SK-N-SH treated with all-trans-retinoic acid at 6 μM for 48 hours (cell line): ENCODE data around the gene SHISA8.

ENCODE experiments used
- ATAC-seq: fragments of 200-7000 bp; cut with Tn5 transposase; 3 replicates; pipeline ENCODE4 v1.9.1; 2020; ENCODE audit warnings: mild to moderate bottlenecking, moderate library complexity
- ARNTL ChIP-seq: fragments of 450-650 bp; formaldehyde crosslinking; IDR thresholded peaks from 2 replicates; pipeline ENCODE4 v1.5.0; 2020; ENCODE audit warnings: low read depth, mild to moderate bottlenecking, moderate library complexity, borderline replicate concordance
- BACH2 ChIP-seq: fragments of 250-450 bp; sonication (Bioruptor Pico); IDR thresholded peaks from 2 replicates; pipeline ENCODE4 v1.9.0; 2021; ENCODE audit warnings: mild to moderate bottlenecking, borderline replicate concordance
- CSDC2 ChIP-seq: fragments of 250-450 bp; sonication (Bioruptor Pico); IDR thresholded peaks from 2 replicates; pipeline ENCODE4 v1.5.0; 2020; ENCODE audit warnings: mild to moderate bottlenecking, moderate library complexity
- CSRNP3 ChIP-seq: fragments of 250-450 bp; sonication (Bioruptor Pico); IDR thresholded peaks from 2 replicates; pipeline ENCODE4 v1.5.1; 2021; ENCODE audit warnings: mild to moderate bottlenecking, moderate library complexity
- ESRRG ChIP-seq: fragments of 250-450 bp; sonication (Bioruptor Pico); IDR thresholded peaks from 2 replicates; pipeline ENCODE4 v1.6.1; 2021; ENCODE audit warnings: mild to moderate bottlenecking
- ISL1 ChIP-seq: fragments of 250-450 bp; sonication (Bioruptor Pico); IDR thresholded peaks from 2 replicates; pipeline ENCODE4 v2.1.2; 2022; ENCODE audit warnings: mild to moderate bottlenecking, moderate library complexity
- OSR1 ChIP-seq: fragments of 250-450 bp; sonication (Bioruptor Pico); IDR thresholded peaks from 2 replicates; pipeline ENCODE4 v1.8.0; 2022; ENCODE audit warnings: moderate library complexity, mild to moderate bottlenecking, inconsistent platforms
- PATZ1 ChIP-seq: fragments of 250-450 bp; sonication (Bioruptor Pico); IDR thresholded peaks from 2 replicates; pipeline ENCODE4 v1.8.0; 2020; ENCODE audit warnings: mild to moderate bottlenecking, moderate library complexity, borderline replicate concordance
- POU6F1 ChIP-seq: fragments of 250-450 bp; sonication (Bioruptor Pico); IDR thresholded peaks from 2 replicates; pipeline ENCODE4 v1.8.0; 2021; ENCODE audit warnings: low read depth, mild to moderate bottlenecking, moderate library complexity, borderline replicate concordance
- PPARA ChIP-seq: fragments of 250-450 bp; sonication (Bioruptor Pico); IDR thresholded peaks from 2 replicates; pipeline ENCODE4 v1.5.0; 2020; ENCODE audit warnings: mild to moderate bottlenecking, borderline replicate concordance
- SNAI2 ChIP-seq: fragments of 250-450 bp; sonication (Bioruptor Pico); IDR thresholded peaks from 2 replicates; pipeline ENCODE4 v1.5.0; 2020; ENCODE audit warnings: mild to moderate bottlenecking, moderate library complexity
- TCF4 ChIP-seq: fragments of 250-450 bp; sonication (Bioruptor Pico); IDR thresholded peaks from 2 replicates; pipeline ENCODE4 v1.8.0; 2021; ENCODE audit warnings: mild to moderate bottlenecking, moderate library complexity, borderline replicate concordance
- ZC3H10 ChIP-seq: fragments of 250-450 bp; sonication (Bioruptor Pico); IDR thresholded peaks from 2 replicates; pipeline ENCODE4 v1.5.1; 2021; ENCODE audit warnings: mild to moderate bottlenecking, moderate library complexity
- ZFP3 ChIP-seq: fragments of 250-450 bp; sonication (Bioruptor Pico); IDR thresholded peaks from 2 replicates; pipeline ENCODE4 v1.5.0; 2020; ENCODE audit warnings: mild to moderate bottlenecking, moderate library complexity
- ZFP30 ChIP-seq: fragments of 450-650 bp; formaldehyde crosslinking; IDR thresholded peaks from 2 replicates; pipeline ENCODE4 v1.5.0; 2022; ENCODE audit warnings: mild to moderate bottlenecking, moderate library complexity
- ZNF565 ChIP-seq: fragments of 450-650 bp; formaldehyde crosslinking; conservative IDR thresholded peaks from 2 replicates; pipeline ENCODE4 v1.5.0; 2020; ENCODE audit warnings: low read depth, mild to moderate bottlenecking, moderate library complexity
- ZNF70 ChIP-seq: fragments of 450-650 bp; formaldehyde crosslinking; IDR thresholded peaks from 2 replicates; pipeline ENCODE4 v1.5.0; 2020; ENCODE audit warnings: mild to moderate bottlenecking, moderate library complexity
- ZNF8 ChIP-seq: fragments of 450-650 bp; formaldehyde crosslinking; IDR thresholded peaks from 2 replicates; pipeline ENCODE4 v1.5.0; 2020; ENCODE audit warnings: mild to moderate bottlenecking, moderate library complexity
- TF ChIP-seq, protein P1 (sequence below): fragments of 250-450 bp; sonication (Bioruptor Pico); IDR thresholded peaks from 2 replicates; pipeline ENCODE4 v1.5.0; 2020; ENCODE audit warnings: mild to moderate bottlenecking, moderate library complexity
- TF ChIP-seq, protein P2 (sequence below): fragments of 250-450 bp; sonication (Bioruptor Pico); IDR thresholded peaks from 2 replicates; pipeline ENCODE4 v1.5.1; 2020; ENCODE audit warnings: low read depth, mild to moderate bottlenecking, moderate library complexity

SHISA8 gene

GRCh38 chr22:41880653-41881052 is 34.2 kb downstream of the SHISA8 start:
- no peak for ATAC-seq
- no peak for TF ChIP-seq ZFP3 (CRISPR knock-in tag)
- no peak for TF ChIP-seq ZFP30
- no peak for TF ChIP-seq CSDC2 (CRISPR knock-in tag)
- TF ChIP-seq OSR1 (CRISPR knock-in tag): no peak
- TF ChIP-seq SNAI2: no peak
- TF ChIP-seq ESRRG (CRISPR knock-in tag): no peak
- no peak for TF ChIP-seq ZNF8 (CRISPR knock-in tag)
- no peak for TF ChIP-seq ZNF565 (CRISPR knock-in tag)
- TF ChIP-seq, protein P1, sequence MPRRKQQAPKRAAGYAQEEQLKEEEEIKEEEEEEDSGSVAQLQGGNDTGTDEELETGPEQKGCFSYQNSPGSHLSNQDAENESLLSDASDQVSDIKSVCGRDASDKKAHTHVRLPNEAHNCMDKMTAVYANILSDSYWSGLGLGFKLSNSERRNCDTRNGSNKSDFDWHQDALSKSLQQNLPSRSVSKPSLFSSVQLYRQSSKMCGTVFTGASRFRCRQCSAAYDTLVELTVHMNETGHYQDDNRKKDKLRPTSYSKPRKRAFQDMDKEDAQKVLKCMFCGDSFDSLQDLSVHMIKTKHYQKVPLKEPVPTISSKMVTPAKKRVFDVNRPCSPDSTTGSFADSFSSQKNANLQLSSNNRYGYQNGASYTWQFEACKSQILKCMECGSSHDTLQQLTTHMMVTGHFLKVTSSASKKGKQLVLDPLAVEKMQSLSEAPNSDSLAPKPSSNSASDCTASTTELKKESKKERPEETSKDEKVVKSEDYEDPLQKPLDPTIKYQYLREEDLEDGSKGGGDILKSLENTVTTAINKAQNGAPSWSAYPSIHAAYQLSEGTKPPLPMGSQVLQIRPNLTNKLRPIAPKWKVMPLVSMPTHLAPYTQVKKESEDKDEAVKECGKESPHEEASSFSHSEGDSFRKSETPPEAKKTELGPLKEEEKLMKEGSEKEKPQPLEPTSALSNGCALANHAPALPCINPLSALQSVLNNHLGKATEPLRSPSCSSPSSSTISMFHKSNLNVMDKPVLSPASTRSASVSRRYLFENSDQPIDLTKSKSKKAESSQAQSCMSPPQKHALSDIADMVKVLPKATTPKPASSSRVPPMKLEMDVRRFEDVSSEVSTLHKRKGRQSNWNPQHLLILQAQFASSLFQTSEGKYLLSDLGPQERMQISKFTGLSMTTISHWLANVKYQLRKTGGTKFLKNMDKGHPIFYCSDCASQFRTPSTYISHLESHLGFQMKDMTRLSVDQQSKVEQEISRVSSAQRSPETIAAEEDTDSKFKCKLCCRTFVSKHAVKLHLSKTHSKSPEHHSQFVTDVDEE (CRISPR knock-in tag): no peak

GRCh38 chr22:41876675-41877074 is 38.2 kb downstream of the SHISA8 start:
- no peak for TF ChIP-seq CSDC2 (CRISPR knock-in tag)
- TF ChIP-seq ZNF70 (CRISPR knock-in tag): no peak
- TF ChIP-seq, all 23 proteins: peak for 0
- ATAC-seq: no peak

GRCh38 chr22:41876275-41876674 is 38.6 kb downstream of the SHISA8 start:
- peak; percentile 82 for ATAC-seq
- peak; percentile 47; the same call in 1 of the 2 replicates for TF ChIP-seq ISL1 (CRISPR knock-in tag)
- TF ChIP-seq ESRRG (CRISPR knock-in tag): no peak
- TF ChIP-seq, protein P1 (CRISPR knock-in tag): no peak

GRCh38 chr22:41875531-41876270 is 39.2 kb downstream of the SHISA8 start:
- ATAC-seq: peak; percentile 44
- TF ChIP-seq CSRNP3 (CRISPR knock-in tag) (no peak), ESRRG (CRISPR knock-in tag) (no peak), ARNTL (no peak), PPARA (CRISPR knock-in tag) (no peak), POU6F1 (CRISPR knock-in tag) (no peak), ZC3H10 (CRISPR knock-in tag) (no peak), BACH2 (CRISPR knock-in tag) (no peak), ZFP3 (CRISPR knock-in tag) (no peak), TCF4 (CRISPR knock-in tag) (no peak), PATZ1 (CRISPR knock-in tag) (no peak)
- TF ChIP-seq, protein P2, sequence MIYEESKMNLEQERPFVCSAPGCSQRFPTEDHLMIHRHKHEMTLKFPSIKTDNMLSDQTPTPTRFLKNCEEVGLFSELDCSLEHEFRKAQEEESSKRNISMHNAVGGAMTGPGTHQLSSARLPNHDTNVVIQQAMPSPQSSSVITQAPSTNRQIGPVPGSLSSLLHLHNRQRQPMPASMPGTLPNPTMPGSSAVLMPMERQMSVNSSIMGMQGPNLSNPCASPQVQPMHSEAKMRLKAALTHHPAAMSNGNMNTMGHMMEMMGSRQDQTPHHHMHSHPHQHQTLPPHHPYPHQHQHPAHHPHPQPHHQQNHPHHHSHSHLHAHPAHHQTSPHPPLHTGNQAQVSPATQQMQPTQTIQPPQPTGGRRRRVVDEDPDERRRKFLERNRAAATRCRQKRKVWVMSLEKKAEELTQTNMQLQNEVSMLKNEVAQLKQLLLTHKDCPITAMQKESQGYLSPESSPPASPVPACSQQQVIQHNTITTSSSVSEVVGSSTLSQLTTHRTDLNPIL (CRISPR knock-in tag): no peak
- TF ChIP-seq, protein P1 (CRISPR knock-in tag): no peak
